ENCODE results near the gene STX5.

Gene STX5

DNA sequence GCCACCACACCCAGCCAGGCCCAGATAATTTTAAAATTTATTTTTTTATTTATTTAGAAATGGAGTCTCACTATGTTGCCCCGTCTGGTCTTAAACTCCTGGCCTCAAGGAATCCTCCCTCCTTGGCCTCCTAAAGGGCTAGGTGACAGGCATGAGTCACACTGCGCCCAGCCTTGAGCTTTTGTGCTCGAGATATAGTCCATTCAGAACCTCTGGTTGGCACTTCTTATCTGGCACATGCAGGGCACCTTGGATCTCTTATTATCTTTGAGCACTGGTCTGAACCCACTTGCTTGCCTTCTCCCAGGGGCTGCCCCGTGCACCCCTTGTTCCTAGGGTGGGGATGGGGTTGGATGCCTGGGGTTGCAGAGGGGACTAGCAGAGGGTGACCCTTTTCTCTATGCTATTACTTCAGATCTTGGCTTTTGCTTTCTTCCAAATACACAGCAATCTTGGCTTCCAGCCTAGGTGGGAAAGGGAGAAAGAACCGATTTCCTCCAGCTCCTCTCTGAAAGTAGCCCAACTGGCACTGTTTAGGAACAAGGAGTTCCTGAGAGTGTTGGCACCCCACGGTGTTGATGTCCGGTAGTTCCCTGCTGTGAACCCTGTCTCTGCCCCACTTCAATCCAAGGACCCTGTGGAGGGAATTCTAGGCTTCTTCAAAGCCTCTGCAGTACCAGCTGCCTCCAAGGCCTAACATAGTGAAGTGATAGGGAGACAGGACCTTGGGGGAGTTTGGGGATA is 47.6 kb upstream of the STX5 start:
- H3K36me3 ChIP-seq (ENCODE audit: control insufficient read depth, low read length): peaks cover 80% of the 10 kb centered on the region
- no peaks in the 10 kb centered on the region for H3K9me2 ChIP-seq (replicated peaks; ENCODE audit: control insufficient read depth, low read length)
- no peak for TF ChIP-seq EZH2phosphoT487 (IDR thresholded peaks at IDR 0.05; ENCODE audit: borderline replicate concordance, low read length)
- TF ChIP-seq, protein P1, sequence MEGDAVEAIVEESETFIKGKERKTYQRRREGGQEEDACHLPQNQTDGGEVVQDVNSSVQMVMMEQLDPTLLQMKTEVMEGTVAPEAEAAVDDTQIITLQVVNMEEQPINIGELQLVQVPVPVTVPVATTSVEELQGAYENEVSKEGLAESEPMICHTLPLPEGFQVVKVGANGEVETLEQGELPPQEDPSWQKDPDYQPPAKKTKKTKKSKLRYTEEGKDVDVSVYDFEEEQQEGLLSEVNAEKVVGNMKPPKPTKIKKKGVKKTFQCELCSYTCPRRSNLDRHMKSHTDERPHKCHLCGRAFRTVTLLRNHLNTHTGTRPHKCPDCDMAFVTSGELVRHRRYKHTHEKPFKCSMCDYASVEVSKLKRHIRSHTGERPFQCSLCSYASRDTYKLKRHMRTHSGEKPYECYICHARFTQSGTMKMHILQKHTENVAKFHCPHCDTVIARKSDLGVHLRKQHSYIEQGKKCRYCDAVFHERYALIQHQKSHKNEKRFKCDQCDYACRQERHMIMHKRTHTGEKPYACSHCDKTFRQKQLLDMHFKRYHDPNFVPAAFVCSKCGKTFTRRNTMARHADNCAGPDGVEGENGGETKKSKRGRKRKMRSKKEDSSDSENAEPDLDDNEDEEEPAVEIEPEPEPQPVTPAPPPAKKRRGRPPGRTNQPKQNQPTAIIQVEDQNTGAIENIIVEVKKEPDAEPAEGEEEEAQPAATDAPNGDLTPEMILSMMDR (IDR thresholded peaks at IDR 0.05; ENCODE audit: low read depth, low read length, poor library complexity, severe bottlenecking): no peak
- no peaks in the 10 kb centered on the region for H3K27me3 ChIP-seq (ENCODE audit: control insufficient read depth, low read length)
- H3F3A ChIP-seq (ENCODE audit: control insufficient read depth, insufficient read depth): peaks cover 22% of the 10 kb centered on the region
- H3K4me1 ChIP-seq (ENCODE audit: control insufficient read depth, low read length): peaks cover 30% of the 10 kb centered on the region
- peaks cover 91% of the 10 kb centered on the region for H3K79me2 ChIP-seq (ENCODE audit: control insufficient read depth, low read length)
- H3K4me3 ChIP-seq (ENCODE audit: low read length): peak overlapping the region; percentile 92
- H3K4me2 ChIP-seq (ENCODE audit: low read length): peak overlapping the region; percentile 99
- peaks cover 4% of the 10 kb centered on the region for H4K20me1 ChIP-seq (ENCODE audit: control insufficient read depth, insufficient read depth, low read depth, low read length)
- H3K9me3 ChIP-seq (ENCODE audit: control insufficient read depth, insufficient read depth, low read length): no peaks in the 10 kb centered on the region
- H3K27ac ChIP-seq (ENCODE audit: low read depth, low read length): peak overlapping the region; percentile 69; the same call in 1 of the 2 replicates

DNA sequence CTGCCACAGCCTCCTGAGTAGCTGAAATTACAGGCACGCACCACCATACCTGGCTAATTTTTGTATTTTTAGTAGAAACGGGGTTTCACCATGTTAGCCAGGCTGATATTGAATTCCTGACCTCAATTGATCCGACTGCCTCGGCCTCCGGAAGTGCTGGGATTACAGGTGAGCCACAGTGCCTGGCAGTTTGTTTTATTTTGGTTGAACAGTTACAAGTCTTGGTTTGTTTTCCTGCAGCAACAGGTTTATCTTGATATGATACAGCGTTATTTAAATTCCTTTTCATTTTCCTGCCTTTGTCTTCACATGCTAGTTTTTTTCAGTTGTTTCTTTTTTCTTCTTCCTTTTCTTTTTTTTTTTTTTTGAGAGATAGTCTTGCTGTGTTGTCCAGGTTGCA is 44.9 kb upstream of the STX5 start:
- Histone ChIP-seq H3K9me3 (ENCODE audit: control insufficient read depth, insufficient read depth, low read length) (no peaks in the 10 kb centered on the region), H3K27ac (ENCODE audit: low read depth, low read length) (no peak overlapping the region), H3K36me3 (ENCODE audit: control insufficient read depth, low read length) (peaks cover 73% of the 10 kb centered on the region), H3K9me2 (replicated peaks; ENCODE audit: control insufficient read depth, low read length) (no peaks in the 10 kb centered on the region), H3K4me2 (ENCODE audit: low read length) (no peak overlapping the region), H3K4me1 (ENCODE audit: control insufficient read depth, low read length) (peaks cover 15% of the 10 kb centered on the region), H3K79me2 (ENCODE audit: control insufficient read depth, low read length) (peaks cover 89% of the 10 kb centered on the region), H4K20me1 (ENCODE audit: control insufficient read depth, insufficient read depth, low read depth, low read length) (peaks cover 4% of the 10 kb centered on the region), H3F3A (ENCODE audit: control insufficient read depth, insufficient read depth) (peaks cover 26% of the 10 kb centered on the region), H3K27me3 (ENCODE audit: control insufficient read depth, low read length) (no peaks in the 10 kb centered on the region), H3K4me3 (ENCODE audit: low read length) (no peak overlapping the region)
- TF ChIP-seq EZH2phosphoT487 (IDR thresholded peaks at IDR 0.05; ENCODE audit: borderline replicate concordance, low read length): no peak
- TF ChIP-seq, protein P1 (IDR thresholded peaks at IDR 0.05; ENCODE audit: low read depth, low read length, poor library complexity, severe bottlenecking): no peak

DNA sequence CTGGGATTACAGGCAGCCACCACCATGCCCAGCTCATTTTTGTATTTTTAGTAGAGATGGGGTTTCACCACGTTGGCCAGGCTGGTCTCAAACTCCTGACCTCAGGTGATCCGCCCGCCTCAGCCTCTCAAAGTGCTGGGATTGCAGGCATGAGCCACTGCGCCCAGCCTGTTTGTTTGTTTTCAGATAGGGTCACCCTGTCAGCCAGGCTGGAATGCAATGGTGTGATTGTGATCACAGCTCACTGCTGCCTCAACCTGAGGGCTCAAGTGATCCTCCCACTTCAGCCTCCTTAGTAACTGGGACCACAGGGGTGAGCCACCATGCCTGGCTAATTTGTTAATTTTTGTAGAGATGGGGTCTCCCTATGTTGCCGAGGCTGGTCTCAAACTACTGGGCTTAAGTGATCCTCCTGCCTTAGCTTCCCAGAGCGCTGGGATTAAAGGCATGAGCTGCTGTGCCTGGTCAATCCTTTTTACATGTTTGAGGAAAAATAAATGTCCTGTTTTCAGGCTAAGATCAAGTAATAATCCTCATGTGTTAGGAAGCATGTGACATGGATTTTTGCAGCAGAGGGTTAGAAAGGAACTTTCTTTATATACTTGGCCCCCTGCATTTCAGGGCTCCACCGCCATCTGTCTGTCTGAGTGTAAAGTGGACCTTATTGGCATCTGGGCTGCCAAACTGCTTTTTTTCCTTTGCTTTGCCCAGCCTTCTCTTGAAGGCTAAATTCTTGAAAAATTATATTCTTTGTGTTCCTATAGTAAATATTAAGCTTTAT is 44.0 kb upstream of the STX5 start:
- Histone ChIP-seq H3F3A (ENCODE audit: control insufficient read depth, insufficient read depth) (peaks cover 27% of the 10 kb centered on the region), H3K27me3 (ENCODE audit: control insufficient read depth, low read length) (no peaks in the 10 kb centered on the region)

More for the DNA sequence above, 44.0 kb upstream of the STX5 start:
- no peak for TF ChIP-seq EZH2phosphoT487 (IDR thresholded peaks at IDR 0.05; ENCODE audit: borderline replicate concordance, low read length)
- TF ChIP-seq, protein P1 (IDR thresholded peaks at IDR 0.05; ENCODE audit: low read depth, low read length, poor library complexity, severe bottlenecking): no peak
- no peaks in the 10 kb centered on the region for H3K9me3 ChIP-seq (ENCODE audit: control insufficient read depth, insufficient read depth, low read length)
- no peak overlapping the region for H3K4me3 ChIP-seq (ENCODE audit: low read length)
- peaks cover 4% of the 10 kb centered on the region for H4K20me1 ChIP-seq (ENCODE audit: control insufficient read depth, insufficient read depth, low read depth, low read length)
- H3K36me3 ChIP-seq (ENCODE audit: control insufficient read depth, low read length): peaks cover 67% of the 10 kb centered on the region
- peaks cover 89% of the 10 kb centered on the region for H3K79me2 ChIP-seq (ENCODE audit: control insufficient read depth, low read length)
- no peak overlapping the region for H3K27ac ChIP-seq (ENCODE audit: low read depth, low read length)
- H3K4me1 ChIP-seq (ENCODE audit: control insufficient read depth, low read length): peaks cover 14% of the 10 kb centered on the region
- no peak overlapping the region for H3K4me2 ChIP-seq (ENCODE audit: low read length)
- no peaks in the 10 kb centered on the region for H3K9me2 ChIP-seq (replicated peaks; ENCODE audit: control insufficient read depth, low read length)
